ENCODE measurements around the gene RNASEH2A. TPM values are rescaled to one million over a fixed set of nuclear protein-coding genes. Genes with fewer than 3 reads are reported as not detected.
A peak's percentile ranks its signal among the peaks of the same experiment; 100 is the strongest.

The RNASEH2A gene
- total RNA-seq, 1 experiment from 2014 or later, result 120 TPM

- Histone ChIP-seq H3K4me3 (ENCODE audit: low read length) (peak within 1 kb of the TSS; percentile 96), H3K4me1 (ENCODE audit: insufficient read depth, low read length) (peaks cover 17% of the 10 kb centered on the region), H3K27me3 (ENCODE audit: low read length) (peaks cover 11% of the 10 kb centered on the region), H3K4me2 (ENCODE audit: low read length) (peak within 1 kb of the TSS; percentile 94), H3F3A (ENCODE audit: low read length, unreplicated experiment) (peaks cover 13% of the 10 kb centered on the region), H4K20me1 (ENCODE audit: low read length) (0 out of 2 replicates have a peak, but pooled peaks cover 4% of the 10 kb centered on the region), H2AFZ (ENCODE audit: low read length) (peak within 1 kb of the TSS; percentile 93), H3K79me2 (ENCODE audit: low read length) (peaks cover 4% of the 10 kb centered on the region), H3K9me3 (ENCODE audit: low read length) (no peaks in the 10 kb centered on the region), H3K9ac (ENCODE audit: low read length) (peak within 1 kb of the TSS; percentile 65), H3K9me2 (replicated peaks; ENCODE audit: low read length) (no peaks in the 10 kb centered on the region), H3K36me3 (ENCODE audit: low read depth, low read length) (no peaks in the 10 kb centered on the region), H3K27ac (ENCODE audit: low read length) (no peak within 1 kb of the TSS)
- CTCF ChIA-PET, result interaction anchor here (0.6 kb wide), 2 partner anchors 34 to 71 kb away, joined by 3 to 5 read pairs; no protein-coding TSS in a partner anchor
- DNase-seq (peak; percentile 80), ATAC-seq (peak; percentile 75)
- intact Hi-C loops (cut with micrococcal nuclease), result loop anchor here (5.0 kb wide), 1 partner anchor 36 kb away; the partner anchor contains the start of genes PRDX2 and THSD8
- POLR2A ChIA-PET (ENCODE audit: unreplicated experiment), result no interaction called here
- BruUV-seq (replicated peaks), result no TSS peak
- TF ChIP-seq CTCF (conservative IDR thresholded peaks at IDR 0.05; ENCODE audit: low read depth, low read length), result peak; percentile 56
- TF ChIP-seq EZH2phosphoT487 (IDR thresholded peaks at IDR 0.05; ENCODE audit: borderline replicate concordance, low read length), result no peak
These were observed 31.9 kb downstream of the RNASEH2A start, which contains the start of gene MAST1 for GRCh38 chr19:12838182-12838885. Gene MAST1, plus strand, starts transcription at chr19:12838515. Its CDS starts 58 bp downstream, at chr19:12838573.

- TSS peak; percentile 56 for BruUV-seq (replicated peaks)
- peak; percentile 27 for ATAC-seq
- no peak overlapping the region for H3K27ac ChIP-seq (ENCODE audit: low read length)
These were observed 32.7 kb downstream of the RNASEH2A start for GRCh38 chr19:12838886-12839756.

More at GRCh38 chr19:12838886-12839756, 32.7 kb downstream of the RNASEH2A start:
- Histone ChIP-seq H3K4me1 (ENCODE audit: insufficient read depth, low read length) (peaks cover 22% of the 10 kb centered on the region), H3K9ac (ENCODE audit: low read length) (peak overlapping the region; percentile 65), H3K4me2 (ENCODE audit: low read length) (peak overlapping the region; percentile 94), H3K4me3 (ENCODE audit: low read length) (peak overlapping the region; percentile 96), H3F3A (ENCODE audit: low read length, unreplicated experiment) (peaks cover 13% of the 10 kb centered on the region), H2AFZ (ENCODE audit: low read length) (peak overlapping the region; percentile 93), H3K27me3 (ENCODE audit: low read length) (peaks cover 10% of the 10 kb centered on the region), H4K20me1 (ENCODE audit: low read length) (0 out of 2 replicates have a peak, but pooled peaks cover 4% of the 10 kb centered on the region), H3K9me2 (replicated peaks; ENCODE audit: low read length) (no peaks in the 10 kb centered on the region), H3K9me3 (ENCODE audit: low read length) (no peaks in the 10 kb centered on the region), H3K36me3 (ENCODE audit: low read depth, low read length) (no peaks in the 10 kb centered on the region), H3K79me2 (ENCODE audit: low read length) (peaks cover 4% of the 10 kb centered on the region)
- TF ChIP-seq CTCF (conservative IDR thresholded peaks at IDR 0.05; ENCODE audit: low read depth, low read length) (no peak), EZH2phosphoT487 (IDR thresholded peaks at IDR 0.05; ENCODE audit: borderline replicate concordance, low read length) (no peak), EZH2 (IDR thresholded peaks at IDR 0.05; ENCODE audit: low read length, unreplicated experiment) (no peak)
- peak; percentile 47 for DNase-seq
- CTCF ChIA-PET, result interaction anchor here (0.6 kb wide), 2 partner anchors 33 to 72 kb away, joined by 3 to 5 read pairs; no protein-coding TSS in a partner anchor
- intact Hi-C loops (cut with micrococcal nuclease), result loop anchor here (5.0 kb wide), 1 partner anchor 37 kb away; the partner anchor contains the start of genes PRDX2 and THSD8
- POLR2A ChIA-PET (ENCODE audit: unreplicated experiment), result no interaction called here
